Stimulated activated CD4-positive, alpha-beta T cell treated with anti-CD3 and anti-CD28 coated beads, Interleukin-4, amount 100 ng/mL, for 1 hour (primary cell): ENCODE results near the gene KRI1.

Experiments
- DNase-seq: peaks from one replicate; pipeline ENCODE4 v3.0.0-alpha.2; 2020

The KRI1 gene

DNA sequence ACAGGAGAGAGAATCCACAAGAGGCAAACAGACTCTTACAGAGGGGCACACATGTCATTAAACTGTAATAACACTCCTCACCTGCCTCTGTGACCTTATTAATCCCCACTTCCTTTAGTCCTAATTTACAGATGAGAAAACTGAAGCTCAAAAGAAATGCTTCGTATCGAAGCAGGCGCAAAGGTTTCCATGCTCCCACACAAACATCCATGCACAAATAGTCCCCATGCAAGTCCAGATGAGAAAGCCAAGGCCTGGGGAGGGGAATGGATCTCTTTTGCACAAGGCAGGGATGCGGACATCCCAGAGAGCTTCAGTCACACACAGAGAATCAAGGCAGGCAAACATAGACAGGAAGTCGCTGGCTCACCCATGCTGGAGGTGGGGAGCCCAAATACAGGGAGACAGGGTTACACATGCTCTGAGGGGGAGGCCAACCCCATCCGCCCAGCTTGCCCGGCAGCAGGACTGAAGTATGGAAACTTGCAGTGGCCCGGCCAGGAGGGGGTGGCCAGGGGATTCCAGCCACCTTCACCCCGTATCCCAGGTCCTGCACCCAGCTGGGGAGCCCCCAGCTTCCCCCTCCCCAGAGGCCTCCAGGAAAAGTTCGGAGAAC lies 49.0 kb downstream of the KRI1 start:
- no peak for DNase-seq

- no peak for DNase-seq
Measured at GRCh38 chr19:10516064-10516385, 49.8 kb downstream of the KRI1 start.

DNA sequence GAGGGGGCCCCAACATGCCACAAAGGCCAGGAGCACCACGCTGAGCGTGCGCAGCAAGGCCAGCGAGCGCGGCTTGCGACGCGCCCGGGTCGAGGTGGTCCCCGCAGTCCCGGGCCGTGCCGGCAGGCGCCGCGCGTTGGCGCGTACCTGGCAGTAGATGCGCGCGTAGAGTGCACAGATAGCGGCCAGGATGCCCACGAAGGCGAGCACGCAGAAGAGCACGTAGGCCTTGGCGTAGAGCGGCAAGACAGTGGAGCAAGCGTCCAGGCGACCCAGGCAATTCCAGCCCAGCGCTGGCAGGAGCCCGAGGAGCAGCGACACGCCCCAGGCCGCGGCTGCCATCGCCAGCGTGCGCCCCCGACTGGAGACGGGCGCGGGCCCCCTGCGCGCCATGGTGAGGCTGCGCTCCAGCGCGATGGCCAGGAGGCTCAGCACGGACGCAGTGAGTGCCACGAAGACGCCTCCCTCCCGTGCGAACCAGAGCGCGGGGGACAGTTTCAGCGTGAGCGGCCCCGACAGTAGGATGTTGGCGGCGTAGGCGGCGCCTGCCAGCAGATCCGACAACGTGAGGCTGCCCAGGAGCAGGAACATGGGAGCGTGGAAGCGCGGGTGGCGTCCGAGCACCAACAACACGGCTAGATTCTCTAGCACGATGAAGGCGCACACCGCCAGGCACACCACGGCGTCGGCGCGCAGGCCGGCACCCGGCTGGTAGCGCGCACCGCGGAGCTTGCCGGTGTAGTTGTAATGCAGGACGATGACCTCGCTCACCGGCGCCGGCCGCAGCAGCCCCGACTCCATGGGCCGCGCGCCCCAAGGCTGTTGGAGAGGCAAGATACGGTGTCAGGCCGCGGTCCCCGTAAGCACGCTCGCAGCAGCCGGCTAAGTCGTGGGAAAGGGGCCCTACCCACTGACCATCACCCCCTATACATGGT lies 51.3 kb downstream of the KRI1 start:
- DNase-seq = peak; percentile 53

- no peak for DNase-seq
Measured at GRCh38 chr19:10513223-10513622, 52.6 kb downstream of the KRI1 start.

DNA sequence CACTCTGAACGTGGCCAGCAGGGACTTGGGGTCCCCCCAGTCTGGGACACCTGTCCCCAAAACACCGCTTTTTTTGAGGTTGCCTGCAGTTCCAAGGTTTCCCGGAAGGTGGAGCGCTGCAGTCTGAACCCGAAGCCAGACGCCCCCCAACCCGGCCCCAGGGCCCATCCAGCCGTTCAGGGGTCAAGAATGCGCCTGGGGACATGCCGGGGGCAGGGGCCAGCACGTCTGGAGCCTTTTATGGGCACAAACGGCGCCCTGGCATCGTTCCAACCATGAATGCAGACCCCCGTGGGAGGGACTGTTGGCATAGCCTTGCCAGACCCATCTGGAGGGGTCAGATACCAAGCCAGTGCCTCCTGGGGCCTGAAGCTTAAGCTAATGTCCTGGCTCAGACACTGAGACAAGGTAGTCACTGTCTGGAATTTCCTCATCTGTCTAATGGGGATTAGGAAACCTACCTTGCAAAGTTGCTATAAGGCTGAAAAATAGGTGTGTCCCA lies 55.5 kb downstream of the KRI1 start:
- DNase-seq = peak; percentile 65

GRCh38 chr19:10508707-10509106 lies 57.1 kb downstream of the KRI1 start:
- DNase-seq = no peak

DNA sequence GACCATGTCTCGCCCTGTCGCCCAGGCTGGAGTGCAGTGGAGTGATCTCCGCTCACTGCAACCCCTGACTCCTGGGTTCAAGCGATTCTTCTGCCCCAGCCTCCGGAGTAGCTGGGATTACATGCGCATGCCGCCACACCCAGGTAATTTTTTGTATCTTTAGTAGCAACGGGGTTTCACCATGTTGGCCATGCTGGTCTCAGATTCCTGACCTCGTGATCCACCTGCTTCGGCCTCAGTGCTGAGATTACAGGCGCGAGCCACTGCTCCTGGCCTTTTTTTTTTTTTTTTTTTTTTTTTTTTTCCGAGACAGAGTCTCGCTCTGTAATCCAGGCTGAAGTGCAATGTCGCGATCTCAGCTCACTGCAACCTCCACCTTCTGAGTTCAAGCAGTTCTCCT lies 57.8 kb downstream of the KRI1 start:
- DNase-seq = no peak

- peak; percentile 85 for DNase-seq
Measured at GRCh38 chr19:10505583-10506229, 60.1 kb downstream of the KRI1 start.
